Gastroesophageal sphincter (tissue), 4 donors: ENCODE data around the gene MRE11. TPM values are rescaled to one million over a fixed set of nuclear protein-coding genes. Genes with fewer than 3 reads are reported as not detected.

ENCODE experiments used
- ATAC-seq: fragments of 150-250 bp; one replicate; pipeline ENCODE4 v1.9.1; 2016; ENCODE audit warnings: mild to moderate bottlenecking, moderate library complexity
- H3K27ac ChIP-seq, 4 donors: fragments of 200-600 bp; sonication (generic) in 3 of 4; 1 replicate in 3 of 4; 2 replicates in 1 of 4; pipeline ENCODE4 v1.5.1; 2016 to 2019
- H3K27me3 ChIP-seq: fragments of 200-600 bp; sonication (generic); one replicate; pipeline ENCODE4 v1.5.1; 2019
- H3K36me3 ChIP-seq, 2 donors: fragments of 200-600 bp; sonication (generic); one replicate each; pipeline ENCODE4 v1.5.1; 2019; ENCODE audit warnings: control low read depth in 1 of 2
- H3K4me1 ChIP-seq, 3 donors: fragments of 200-600 bp; sonication (generic); 1 replicate in 2 of 3; 2 replicates in 1 of 3; pipeline ENCODE4 v1.5.1; 2016 to 2019; ENCODE audit warnings: control low read depth in 2 of 3
- H3K4me3 ChIP-seq, 2 donors: fragments of 200-600 bp; sonication (generic); one replicate each; pipeline ENCODE4 v1.5.1; 2019; ENCODE audit warnings: mild to moderate bottlenecking in 1 of 2, moderate library complexity in 1 of 2
- H3K9me3 ChIP-seq, 3 donors: fragments of 200-600 bp; sonication (generic); one replicate each; pipeline ENCODE4 v1.5.1; 2017 to 2019; ENCODE audit warnings: control low read depth in 2 of 3
- CTCF ChIP-seq, 4 experiments: fragments of 200-600 bp in 2 of 4; fragments of 450-650 bp in 2 of 4; sonication (generic) in 1 of 4; IDR thresholded peaks; one replicate each; pipeline ENCODE4 v1.5.1; 2017 to 2019; ENCODE audit warnings: antibody characterized with exemption in 4 of 4, mild to moderate bottlenecking in 2 of 4, moderate library complexity in 2 of 4
- EP300 ChIP-seq: sonication (generic); formaldehyde crosslinking; IDR thresholded peaks from one replicate; pipeline ENCODE4 v1.6.1; 2017; ENCODE audit warnings: antibody characterized with exemption, mild to moderate bottlenecking
- POLR2A ChIP-seq, 2 donors: fragments of 450-650 bp; IDR thresholded peaks; one replicate each; pipeline ENCODE4 v1.6.1; 2017; ENCODE audit warnings: antibody characterized with exemption in 2 of 2, mild to moderate bottlenecking in 2 of 2, moderate library complexity in 1 of 2
- POLR2AphosphoS5 ChIP-seq: sonication (generic); formaldehyde crosslinking; IDR thresholded peaks from one replicate; pipeline ENCODE4 v1.6.1; 2017; ENCODE audit warnings: antibody characterized with exemption
- WGBS, 2 donors: methylation state at CpG; one replicate each; pipeline ENCODE4 v1.1.5; 2018; ENCODE audit warnings: low coverage in 1 of 2; 5-methylcytosine and 5-hydroxymethylcytosine counted together
- total RNA-seq, 4 donors: library from RNA; depleted of rRNA; stranded (reverse); fragments of >200 nt; gene quantifications; one replicate each; pipeline ENCODE4 v1.1.0, GENCODE V29; 2016

MRE11 gene
- total RNA-seq, 4 donors from 2014 or later = 13.8 to 15.9 (median 14.5) TPM

GRCh38 chr11:94472916-94473799, 20.5 kb downstream of the MRE11 start:
- no peak for ATAC-seq
- H3K36me3 ChIP-seq = peaks cover 0 to 65% of the 10 kb centered on the region in 2 donors
- 71 to 96% methylated on average over 1 to 3 of the region's 3 CpGs for WGBS, 2 donors
- no peaks in the 10 kb centered on the region for H3K4me1 ChIP-seq
- H3K4me3 ChIP-seq = no peak overlapping the region
- no peaks in the 10 kb centered on the region for H3K27me3 ChIP-seq
- no peaks in the 10 kb centered on the region for H3K9me3 ChIP-seq
- no peak overlapping the region for H3K27ac ChIP-seq
- TF ChIP-seq CTCF (IDR thresholded peaks at IDR 0.05) (no peak), POLR2A (IDR thresholded peaks at IDR 0.05) (no peak), EP300 (no peak)

- no peaks in the 10 kb centered on the region for H3K9me3 ChIP-seq
- no peaks in the 10 kb centered on the region for H3K4me1 ChIP-seq
- no peak overlapping the region for H3K27ac ChIP-seq
- H3K27me3 ChIP-seq = no peaks in the 10 kb centered on the region
- WGBS, 2 donors = 77 to 92% methylated on average over 2 of the region's 2 CpGs
- no peak for TF ChIP-seq CTCF (IDR thresholded peaks at IDR 0.05)
- no peak for TF ChIP-seq POLR2AphosphoS5
- no peak for TF ChIP-seq POLR2A (IDR thresholded peaks at IDR 0.05)
- peaks cover 0 to 64% of the 10 kb centered on the region in 2 donors for H3K36me3 ChIP-seq
- no peak for ATAC-seq
- H3K4me3 ChIP-seq = no peak overlapping the region
These were observed 24.2 kb downstream of the MRE11 start for GRCh38 chr11:94469416-94469815.

GRCh38 chr11:94459576-94459975, 34.1 kb downstream of the MRE11 start:
- H3K27me3 ChIP-seq = no peaks in the 10 kb centered on the region
- H3K9me3 ChIP-seq = no peaks in the 10 kb centered on the region
- WGBS, 2 donors = 69 to 84% methylated on average over 2 of the region's 2 CpGs
- H3K36me3 ChIP-seq = peaks cover 2 to 67% of the 10 kb centered on the region in 2 donors
- H3K4me1 ChIP-seq = no peaks in the 10 kb centered on the region
- H3K4me3 ChIP-seq = no peak overlapping the region
- no peak for TF ChIP-seq CTCF (IDR thresholded peaks at IDR 0.05)
- TF ChIP-seq POLR2AphosphoS5 = no peak
- TF ChIP-seq EP300 = no peak
- TF ChIP-seq POLR2A (IDR thresholded peaks at IDR 0.05) = no peak
- no peak for ATAC-seq
- no peak overlapping the region for H3K27ac ChIP-seq

GRCh38 chr11:94457118-94458029, 36.3 kb downstream of the MRE11 start:
- no peak overlapping the region for H3K4me3 ChIP-seq
- ATAC-seq = no peak
- H3K36me3 ChIP-seq = peaks cover 2 to 60% of the 10 kb centered on the region in 2 donors
- no peaks in the 10 kb centered on the region for H3K9me3 ChIP-seq
- H3K27me3 ChIP-seq = no peaks in the 10 kb centered on the region
- WGBS, 2 donors = 78 to 84% methylated on average over 4 of the region's 4 CpGs
- no peak for TF ChIP-seq POLR2A (IDR thresholded peaks at IDR 0.05)
- TF ChIP-seq POLR2AphosphoS5 = no peak
- TF ChIP-seq EP300 = no peak
- no peak for TF ChIP-seq CTCF (IDR thresholded peaks at IDR 0.05)
- H3K27ac ChIP-seq = no peak overlapping the region
- H3K4me1 ChIP-seq = no peaks in the 10 kb centered on the region
